ENCODE data around the gene LPP. TPM values are rescaled to one million over a fixed set of nuclear protein-coding genes. Genes with fewer than 3 reads are reported as not detected.

LPP gene
- total RNA-seq, 1 experiment from 2014 or later = 264 TPM

DNA sequence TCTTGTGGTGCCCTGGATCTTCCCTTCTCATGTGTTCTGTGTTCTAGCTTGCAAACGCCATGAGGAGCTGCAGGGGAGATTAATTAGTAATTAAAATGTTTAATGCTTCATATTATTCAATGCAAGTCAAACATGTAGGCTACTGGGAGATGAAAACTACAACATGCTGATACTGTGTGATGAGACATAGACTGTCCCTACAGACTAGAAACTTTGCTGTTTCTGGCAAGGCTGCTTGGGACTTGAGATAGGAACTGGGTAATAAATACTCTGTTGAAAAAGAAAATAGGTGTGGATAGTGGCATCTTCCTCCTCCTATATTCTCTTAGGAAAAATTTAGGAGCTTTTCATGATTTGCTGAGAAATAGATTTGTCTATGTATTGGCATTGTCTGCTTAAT, 379.2 kb downstream of the LPP start:
- no peak for TF ChIP-seq CTCF (IDR thresholded peaks at IDR 0.05; ENCODE audit: unreplicated experiment)
- peaks cover 5% of the 10 kb centered on the region for H3K36me3 Mint-ChIP-seq (ENCODE audit: insufficient read depth, unreplicated experiment)
- no TSS peak for BruUV-seq (replicated peaks)
- CTCF ChIA-PET = interaction anchor here (0.9 kb wide), 1 partner anchor 14 kb away, joined by 3 read pairs; no protein-coding TSS in a partner anchor
- H3K27me3 Mint-ChIP-seq (ENCODE audit: unreplicated experiment) = no peaks in the 10 kb centered on the region
- no peak overlapping the region for H3K4me3 Mint-ChIP-seq (ENCODE audit: low read depth, unreplicated experiment)
- intact Hi-C loops (cut with micrococcal nuclease; ENCODE audit: unreplicated experiment) = no loop called here
- no peak for DNase-seq
- H3K4me1 Mint-ChIP-seq (ENCODE audit: low read depth, unreplicated experiment) = no peaks in the 10 kb centered on the region
- H3K27ac Mint-ChIP-seq (ENCODE audit: unreplicated experiment) = no peak overlapping the region
- no peaks in the 10 kb centered on the region for H3K9me3 Mint-ChIP-seq (ENCODE audit: low read depth, unreplicated experiment)

DNA sequence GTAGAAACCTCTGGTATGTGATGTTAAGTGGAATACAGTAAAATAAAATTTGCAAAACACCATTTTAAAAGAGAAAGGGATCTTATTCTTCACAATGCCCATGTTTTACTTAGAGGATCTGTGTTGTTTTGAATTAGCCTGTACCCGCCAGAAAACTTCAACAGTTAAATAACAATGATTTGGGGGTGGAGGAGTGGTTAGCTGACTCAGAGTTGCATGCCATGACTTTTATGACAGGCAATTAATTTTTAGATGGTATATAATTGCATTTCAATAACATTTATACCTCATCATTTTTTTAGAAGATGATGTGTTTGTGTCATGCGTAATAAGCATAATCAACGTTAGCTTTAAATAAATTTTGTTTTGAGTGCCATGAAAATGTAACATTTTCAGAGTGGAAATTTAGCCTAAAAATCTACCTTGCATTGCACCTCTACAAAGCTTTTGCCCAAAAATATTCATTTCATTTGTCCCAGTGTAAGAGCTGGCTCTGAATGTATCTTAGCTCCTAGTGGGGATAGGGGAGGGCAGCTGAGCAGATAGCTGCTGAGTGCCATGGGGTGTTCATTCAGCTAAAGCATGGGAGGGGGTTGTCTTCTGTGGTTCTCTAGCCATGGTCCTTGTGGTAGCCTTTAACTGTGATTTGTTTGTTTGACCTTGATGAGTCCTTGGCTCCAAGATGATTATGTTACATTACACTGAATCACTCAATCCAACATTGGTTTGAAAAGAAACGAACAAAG, 379.8 kb downstream of the LPP start:
- Mint-ChIP-seq H3K27ac (ENCODE audit: unreplicated experiment) (no peak overlapping the region), H3K4me3 (ENCODE audit: low read depth, unreplicated experiment) (no peak overlapping the region), H3K36me3 (ENCODE audit: insufficient read depth, unreplicated experiment) (peaks cover 5% of the 10 kb centered on the region), H3K4me1 (ENCODE audit: low read depth, unreplicated experiment) (no peaks in the 10 kb centered on the region), H3K9me3 (ENCODE audit: low read depth, unreplicated experiment) (no peaks in the 10 kb centered on the region), H3K27me3 (ENCODE audit: unreplicated experiment) (no peaks in the 10 kb centered on the region)
- TF ChIP-seq CTCF (IDR thresholded peaks at IDR 0.05; ENCODE audit: unreplicated experiment) = no peak
- CTCF ChIA-PET = interaction anchor here (0.6 to 1.5 kb wide), 2 partner anchors 13 to 126 kb away, joined by 3 read pairs; no protein-coding TSS in a partner anchor
- no peak for DNase-seq
- intact Hi-C loops (cut with micrococcal nuclease; ENCODE audit: unreplicated experiment) = no loop called here
- BruUV-seq (replicated peaks) = no TSS peak

- H3K36me3 Mint-ChIP-seq (ENCODE audit: insufficient read depth, unreplicated experiment) = peaks cover 5% of the 10 kb centered on the region
- CTCF ChIA-PET = interaction anchor here (1.5 kb wide), 1 partner anchor 12 kb away, joined by 3 read pairs; no protein-coding TSS in a partner anchor
- no peaks in the 10 kb centered on the region for H3K9me3 Mint-ChIP-seq (ENCODE audit: low read depth, unreplicated experiment)
- H3K27me3 Mint-ChIP-seq (ENCODE audit: unreplicated experiment) = no peaks in the 10 kb centered on the region
- H3K4me1 Mint-ChIP-seq (ENCODE audit: low read depth, unreplicated experiment) = no peaks in the 10 kb centered on the region
- H3K27ac Mint-ChIP-seq (ENCODE audit: unreplicated experiment) = no peak overlapping the region
- no peak for TF ChIP-seq CTCF (IDR thresholded peaks at IDR 0.05; ENCODE audit: unreplicated experiment)
- H3K4me3 Mint-ChIP-seq (ENCODE audit: low read depth, unreplicated experiment) = no peak overlapping the region
- no TSS peak for BruUV-seq (replicated peaks)
- intact Hi-C loops (cut with micrococcal nuclease; ENCODE audit: unreplicated experiment) = no loop called here
- DNase-seq = no peak
Measured at GRCh38 chr3:188534633-188535032, 380.7 kb downstream of the LPP start.

- Mint-ChIP-seq H3K36me3 (ENCODE audit: insufficient read depth, unreplicated experiment) (peaks cover 12% of the 10 kb centered on the region), H3K4me1 (ENCODE audit: low read depth, unreplicated experiment) (peaks cover 18% of the 10 kb centered on the region), H3K4me3 (ENCODE audit: low read depth, unreplicated experiment) (no peak overlapping the region), H3K27me3 (ENCODE audit: unreplicated experiment) (no peaks in the 10 kb centered on the region), H3K27ac (ENCODE audit: unreplicated experiment) (no peak overlapping the region), H3K9me3 (ENCODE audit: low read depth, unreplicated experiment) (no peaks in the 10 kb centered on the region)
- no TSS peak for BruUV-seq (replicated peaks)
- CTCF ChIA-PET = interaction anchor here (0.6 kb wide), 1 partner anchor 9 kb away, joined by 3 read pairs; no protein-coding TSS in a partner anchor
- no peak for DNase-seq
- TF ChIP-seq CTCF (IDR thresholded peaks at IDR 0.05; ENCODE audit: unreplicated experiment) = no peak
- intact Hi-C loops (cut with micrococcal nuclease; ENCODE audit: unreplicated experiment) = no loop called here
Measured at GRCh38 chr3:188537606-188538005, 383.6 kb downstream of the LPP start.
